ENCODE measurements around the gene TSPYL1.

GRCh38 chr6:116300566-116300965 is 20.8 kb upstream of the TSPYL1 start:
- TF ChIP-seq CTCF (IDR thresholded peaks at IDR 0.05) = no peak
- no peak for TF ChIP-seq POLR2A (IDR thresholded peaks at IDR 0.05)
